Activated naive CD4-positive, alpha-beta T cell treated with anti-CD3 and anti-CD28 coated beads for 36 hours (primary cell): Measurements from ENCODE around the gene ERCC4. TPM values are rescaled to one million over a fixed set of nuclear protein-coding genes. Genes with fewer than 3 reads are reported as not detected.
"Not testable (repeated sequence)": the region's sequence is repeated elsewhere in the genome, so short reads cannot be mapped to it uniquely, and the experiment has no call there.

Experiments used
- CTCF ChIA-PET: fragments of 350-600 bp; sonication (Branson Sonifier 250); formaldehyde crosslinking; loops from one replicate; lab custom pipeline; 2021; ENCODE audit warnings: antibody characterized with exemption; lab: Charles Lee
- DNase-seq: peaks from one replicate; pipeline ENCODE4 v3.0.0-alpha.2; 2020
- H3K27ac Mint-ChIP-seq: one replicate; pipeline ENCODE4 v1.8.0; 2021; ENCODE audit warnings: mild to moderate bottlenecking, mixed read lengths
- H3K27me3 Mint-ChIP-seq: one replicate; pipeline ENCODE4 v1.8.0; 2021; ENCODE audit warnings: low read depth, mixed read lengths
- H3K36me3 Mint-ChIP-seq: one replicate; pipeline ENCODE4 v1.8.0; 2021; ENCODE audit warnings: low read depth, mixed read lengths
- H3K4me1 Mint-ChIP-seq: one replicate; pipeline ENCODE4 v1.8.0; 2021; ENCODE audit warnings: low read depth, mixed read lengths
- H3K4me3 Mint-ChIP-seq: one replicate; pipeline ENCODE4 v1.8.0; 2021; ENCODE audit warnings: mild to moderate bottlenecking, moderate library complexity, mixed read lengths
- H3K9me3 Mint-ChIP-seq: one replicate; pipeline ENCODE4 v1.8.0; 2021; ENCODE audit warnings: mixed read lengths
- intact Hi-C: fragments of 100-400 bp; cut with micrococcal nuclease; formaldehyde crosslinking; loops from one replicate; pipeline ENCODE4 v1.15.1; 2023
- total RNA-seq, 2 experiments: library from RNA; stranded (reverse); gene quantifications; one replicate each; pipeline ENCODE4 v1.2.3, GENCODE V29; 2021

Gene ERCC4
- total RNA-seq, 2 experiments from 2014 or later, result 10.3 to 10.7 TPM

- intact Hi-C loops, result no loop called here
- no peaks in the 10 kb centered on the region for H3K36me3 Mint-ChIP-seq
- CTCF ChIA-PET, result interaction anchor here (5.5 kb wide), 1 partner anchor 21 kb away, joined by 29 read pairs; the partner anchor contains the start of gene ERCC4
- no peak overlapping the region for H3K27ac Mint-ChIP-seq
- peaks cover 4% of the 10 kb centered on the region for H3K9me3 Mint-ChIP-seq
- H3K27me3 Mint-ChIP-seq, result peaks cover 6% of the 10 kb centered on the region
- DNase-seq, result no peak
- no peak overlapping the region for H3K4me3 Mint-ChIP-seq
- no peaks in the 10 kb centered on the region for H3K4me1 Mint-ChIP-seq
Measured at GRCh38 chr16:13898233-13898632, 21.7 kb upstream of the ERCC4 start.

- no peaks in the 10 kb centered on the region for H3K36me3 Mint-ChIP-seq
- no peaks in the 10 kb centered on the region for H3K4me1 Mint-ChIP-seq
- intact Hi-C loops, result no loop called here
- no peak for DNase-seq
- peaks cover 22% of the 10 kb centered on the region for H3K27me3 Mint-ChIP-seq
- H3K27ac Mint-ChIP-seq, result no peak overlapping the region
- CTCF ChIA-PET, result interaction anchor here (1.0 to 5.5 kb wide), 3 partner anchors 10 to 17 kb away, joined by 3 to 29 read pairs (median 3); partner anchors contain the start of gene ERCC4
- H3K9me3 Mint-ChIP-seq, result peaks cover 4% of the 10 kb centered on the region
- no peak overlapping the region for H3K4me3 Mint-ChIP-seq
Measured at GRCh38 chr16:13902052-13902451, 17.9 kb upstream of the ERCC4 start.

GRCh38 chr16:13902677-13903076 lies 17.3 kb upstream of the ERCC4 start:
- CTCF ChIA-PET, result interaction anchor here (1.0 to 5.5 kb wide), 3 partner anchors 9 to 16 kb away, joined by 3 to 29 read pairs (median 3); partner anchors contain the start of gene ERCC4
- peaks cover 24% of the 10 kb centered on the region for H3K27me3 Mint-ChIP-seq
- DNase-seq, result no peak
- no peaks in the 10 kb centered on the region for H3K4me1 Mint-ChIP-seq
- H3K4me3 Mint-ChIP-seq, result no peak overlapping the region
- intact Hi-C loops, result no loop called here
- H3K9me3 Mint-ChIP-seq, result peaks cover 4% of the 10 kb centered on the region
- H3K27ac Mint-ChIP-seq, result no peak overlapping the region
- no peaks in the 10 kb centered on the region for H3K36me3 Mint-ChIP-seq

- no peak overlapping the region for H3K27ac Mint-ChIP-seq
- CTCF ChIA-PET, result interaction anchor here (0.7 to 3.6 kb wide), 2 partner anchors 15 to 26 kb away, joined by 3 to 12 read pairs; partner anchors contain the start of gene ERCC4
- intact Hi-C loops, result no loop called here
Measured at GRCh38 chr16:13904179-13904691, 15.7 kb upstream of the ERCC4 start.

GRCh38 chr16:13904822-13905221 lies 15.1 kb upstream of the ERCC4 start:
- H3K4me1 Mint-ChIP-seq, H3K36me3 Mint-ChIP-seq, H3K9me3 Mint-ChIP-seq, H3K27ac Mint-ChIP-seq, H3K4me3 Mint-ChIP-seq, intact Hi-C loops: not testable (repeated sequence)
- peaks cover 28% of the 10 kb centered on the region for H3K27me3 Mint-ChIP-seq
- CTCF ChIA-PET, result interaction anchor here (0.7 to 3.6 kb wide), 2 partner anchors 15 to 27 kb away, joined by 3 to 12 read pairs; partner anchors contain the start of gene ERCC4
- peak; percentile 33 for DNase-seq

More at GRCh38 chr16:13904179-13904691, 15.7 kb upstream of the ERCC4 start:
- no peak overlapping the region for H3K4me3 Mint-ChIP-seq
- peaks cover 28% of the 10 kb centered on the region for H3K27me3 Mint-ChIP-seq
- no peak for DNase-seq
- no peaks in the 10 kb centered on the region for H3K36me3 Mint-ChIP-seq
- peaks cover 4% of the 10 kb centered on the region for H3K9me3 Mint-ChIP-seq
- H3K4me1 Mint-ChIP-seq, result no peaks in the 10 kb centered on the region

- no peak for DNase-seq
- H3K9me3 Mint-ChIP-seq, result no peaks in the 10 kb centered on the region
- no peak overlapping the region for H3K4me3 Mint-ChIP-seq
- CTCF ChIA-PET, result interaction anchor here (3.6 kb wide), 1 partner anchor 13 kb away, joined by 12 read pairs; the partner anchor contains the start of gene ERCC4
- no peak overlapping the region for H3K27ac Mint-ChIP-seq
- H3K27me3 Mint-ChIP-seq, result peaks cover 28% of the 10 kb centered on the region
- intact Hi-C loops, result no loop called here
- H3K4me1 Mint-ChIP-seq, result no peaks in the 10 kb centered on the region
- no peaks in the 10 kb centered on the region for H3K36me3 Mint-ChIP-seq
Measured at GRCh38 chr16:13906168-13907089, 13.5 kb upstream of the ERCC4 start.

GRCh38 chr16:13907431-13907830 lies 12.5 kb upstream of the ERCC4 start:
- Mint-ChIP-seq H3K9me3 (peaks cover 2% of the 10 kb centered on the region), H3K4me3 (no peak overlapping the region), H3K4me1 (no peaks in the 10 kb centered on the region), H3K27ac (no peak overlapping the region), H3K27me3 (peaks cover 26% of the 10 kb centered on the region), H3K36me3 (no peaks in the 10 kb centered on the region)
- intact Hi-C loops, result no loop called here
- CTCF ChIA-PET, result interaction anchor here (3.6 kb wide), 1 partner anchor 12 kb away, joined by 12 read pairs; the partner anchor contains the start of gene ERCC4
- no peak for DNase-seq

GRCh38 chr16:13909069-13909468 lies 10.9 kb upstream of the ERCC4 start:
- intact Hi-C loops, result no loop called here
- peaks cover 2% of the 10 kb centered on the region for H3K9me3 Mint-ChIP-seq
- H3K4me3 Mint-ChIP-seq, result no peak overlapping the region
- H3K27me3 Mint-ChIP-seq, result peaks cover 21% of the 10 kb centered on the region
- H3K27ac Mint-ChIP-seq, result no peak overlapping the region
- DNase-seq, result no peak
- no peaks in the 10 kb centered on the region for H3K36me3 Mint-ChIP-seq
- H3K4me1 Mint-ChIP-seq, result no peaks in the 10 kb centered on the region
- CTCF ChIA-PET, result no interaction called here

- no peak for DNase-seq
- H3K4me3 Mint-ChIP-seq, result no peak overlapping the region
- peaks cover 2% of the 10 kb centered on the region for H3K9me3 Mint-ChIP-seq
- intact Hi-C loops, result no loop called here
- H3K36me3 Mint-ChIP-seq, result no peaks in the 10 kb centered on the region
- H3K27me3 Mint-ChIP-seq, result peaks cover 21% of the 10 kb centered on the region
- CTCF ChIA-PET, result interaction anchor here (1.4 kb wide), 1 partner anchor 10 kb away, joined by 3 read pairs; the partner anchor contains the start of gene ERCC4
- no peak overlapping the region for H3K27ac Mint-ChIP-seq
- no peaks in the 10 kb centered on the region for H3K4me1 Mint-ChIP-seq
Measured at GRCh38 chr16:13909872-13910303, 10.1 kb upstream of the ERCC4 start.

GRCh38 chr16:13911306-13911705 lies 8.6 kb upstream of the ERCC4 start:
- no peak for DNase-seq
- H3K9me3 Mint-ChIP-seq, result peaks cover 2% of the 10 kb centered on the region
- H3K36me3 Mint-ChIP-seq, result no peaks in the 10 kb centered on the region
- no peak overlapping the region for H3K27ac Mint-ChIP-seq
- no peak overlapping the region for H3K4me3 Mint-ChIP-seq
- no peaks in the 10 kb centered on the region for H3K4me1 Mint-ChIP-seq
- CTCF ChIA-PET, result interaction anchor here (1.2 kb wide), 1 partner anchor 8 kb away, joined by 3 read pairs; the partner anchor contains the start of gene ERCC4
- peaks cover 13% of the 10 kb centered on the region for H3K27me3 Mint-ChIP-seq
- intact Hi-C loops, result no loop called here

GRCh38 chr16:13911871-13912270 lies 8.1 kb upstream of the ERCC4 start:
- intact Hi-C loops, result no loop called here
- H3K4me1 Mint-ChIP-seq, result no peaks in the 10 kb centered on the region
- H3K4me3 Mint-ChIP-seq, result no peak overlapping the region
- CTCF ChIA-PET, result interaction anchor here (0.7 to 1.2 kb wide), 3 partner anchors 8 to 377 kb away, joined by 3 to 5 read pairs (median 3); partner anchors contain the start of gene ERCC4
- no peak for DNase-seq
- peaks cover 2% of the 10 kb centered on the region for H3K9me3 Mint-ChIP-seq
- H3K36me3 Mint-ChIP-seq, result no peaks in the 10 kb centered on the region
- H3K27me3 Mint-ChIP-seq, result peaks cover 8% of the 10 kb centered on the region
- H3K27ac Mint-ChIP-seq, result no peak overlapping the region

- intact Hi-C loops, result no loop called here
- CTCF ChIA-PET, result no interaction called here
- H3K4me1 Mint-ChIP-seq, result no peaks in the 10 kb centered on the region
Measured at GRCh38 chr16:13912891-13913290, 7.1 kb upstream of the ERCC4 start.

More at GRCh38 chr16:13912891-13913290, 7.1 kb upstream of the ERCC4 start:
- no peaks in the 10 kb centered on the region for H3K36me3 Mint-ChIP-seq
- DNase-seq, result no peak
- H3K4me3 Mint-ChIP-seq, result no peak overlapping the region
- peaks cover 5% of the 10 kb centered on the region for H3K27me3 Mint-ChIP-seq
- H3K27ac Mint-ChIP-seq, result no peak overlapping the region
- H3K9me3 Mint-ChIP-seq, result peaks cover 2% of the 10 kb centered on the region
